Renal cortical epithelial cell (primary cell): Measurements from ENCODE around the gene PLCD3. TPM values are rescaled to one million over a fixed set of nuclear protein-coding genes. Genes with fewer than 3 reads are reported as not detected.
A peak's percentile ranks its signal among the peaks of the same experiment; 100 is the strongest.

Experiments used
- DNase-seq: peaks from one replicate; pipeline ENCODE4 v3.0.0-alpha.2; 2011; ENCODE audit warnings: low read depth
- total RNA-seq: library from RNA; depleted of rRNA; stranded (reverse); fragments of >200 nt; gene quantifications from 2 replicates; pipeline ENCODE4 v1.2.3, GENCODE V29; 2014

PLCD3 gene
- total RNA-seq, 1 donor from 2014 or later = 98.1 TPM

DNA sequence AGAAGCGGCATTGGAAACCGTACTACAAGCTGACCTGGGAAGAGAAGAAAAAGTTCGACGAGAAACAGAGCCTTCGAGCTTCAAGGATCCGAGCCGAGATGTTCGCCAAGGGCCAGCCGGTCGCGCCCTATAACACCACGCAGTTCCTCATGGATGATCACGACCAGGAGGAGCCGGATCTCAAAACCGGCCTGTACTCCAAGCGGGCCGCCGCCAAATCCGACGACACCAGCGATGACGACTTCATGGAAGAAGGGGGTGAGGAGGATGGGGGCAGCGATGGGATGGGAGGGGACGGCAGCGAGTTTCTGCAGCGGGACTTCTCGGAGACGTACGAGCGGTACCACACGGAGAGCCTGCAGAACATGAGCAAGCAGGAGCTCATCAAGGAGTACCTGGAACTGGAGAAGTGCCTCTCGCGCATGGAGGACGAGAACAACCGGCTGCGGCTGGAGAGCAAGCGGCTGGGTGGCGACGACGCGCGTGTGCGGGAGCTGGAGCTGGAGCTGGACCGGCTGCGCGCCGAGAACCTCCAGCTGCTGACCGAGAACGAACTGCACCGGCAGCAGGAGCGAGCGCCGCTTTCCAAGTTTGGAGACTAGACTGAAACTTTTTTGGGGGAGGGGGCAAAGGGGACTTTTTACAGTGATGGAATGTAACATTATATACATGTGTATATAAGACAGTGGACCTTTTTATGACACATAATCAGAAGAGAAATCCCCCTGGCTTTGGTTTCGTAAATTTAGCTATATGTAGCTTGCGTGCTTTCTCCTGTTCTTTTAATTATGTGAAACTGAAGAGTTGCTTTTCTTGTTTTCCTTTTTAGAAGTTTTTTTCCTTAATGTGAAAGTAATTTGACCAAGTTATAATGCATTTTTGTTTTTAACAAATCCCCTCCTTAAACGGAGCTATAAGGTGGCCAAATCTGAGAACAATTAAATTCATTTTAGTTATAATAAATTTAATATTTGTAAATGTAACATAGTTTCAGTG is 17.7 kb upstream of the PLCD3 start:
- peak; percentile 40 for DNase-seq

- DNase-seq = peak; percentile 55
Measured at GRCh38 chr17:45149037-45149668, 16.8 kb upstream of the PLCD3 start.

- peak; percentile 96 for DNase-seq
Measured at GRCh38 chr17:45148183-45149036, 16.1 kb upstream of the PLCD3 start, which contains the start of gene HEXIM1. Gene HEXIM1 (plus strand): TSS chr17:45148475. CDS start chr17:45149191, 716 bp downstream.

DNA sequence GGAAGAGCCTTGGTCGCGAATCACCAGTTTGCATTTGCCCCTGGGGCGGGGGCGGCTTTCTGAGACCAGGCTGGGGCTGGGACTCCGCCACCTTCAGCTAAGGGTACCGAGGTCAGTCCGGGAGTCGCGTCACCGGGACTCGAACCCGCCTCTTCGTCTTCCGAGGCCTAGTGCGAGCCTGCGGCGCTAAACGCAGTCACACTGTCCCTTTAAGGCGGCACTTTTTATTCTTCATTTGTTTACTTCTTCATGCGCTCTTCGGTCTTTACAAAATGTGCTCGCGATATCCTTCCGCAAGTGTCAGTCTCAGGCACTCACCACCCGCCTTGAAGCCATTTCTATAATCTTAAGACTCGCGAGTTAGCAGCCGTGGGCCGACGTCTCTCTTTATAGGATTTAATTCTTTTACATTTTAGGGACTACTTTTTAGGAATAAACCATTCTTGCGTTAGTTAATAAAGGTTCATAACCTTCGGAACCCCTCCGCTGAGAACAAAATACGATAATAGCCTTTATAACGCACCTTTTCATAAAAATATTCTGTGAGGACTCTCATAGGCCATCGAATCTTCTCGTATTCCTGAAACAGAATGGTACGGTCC is 15.4 kb upstream of the PLCD3 start:
- peak; percentile 93 for DNase-seq

DNA sequence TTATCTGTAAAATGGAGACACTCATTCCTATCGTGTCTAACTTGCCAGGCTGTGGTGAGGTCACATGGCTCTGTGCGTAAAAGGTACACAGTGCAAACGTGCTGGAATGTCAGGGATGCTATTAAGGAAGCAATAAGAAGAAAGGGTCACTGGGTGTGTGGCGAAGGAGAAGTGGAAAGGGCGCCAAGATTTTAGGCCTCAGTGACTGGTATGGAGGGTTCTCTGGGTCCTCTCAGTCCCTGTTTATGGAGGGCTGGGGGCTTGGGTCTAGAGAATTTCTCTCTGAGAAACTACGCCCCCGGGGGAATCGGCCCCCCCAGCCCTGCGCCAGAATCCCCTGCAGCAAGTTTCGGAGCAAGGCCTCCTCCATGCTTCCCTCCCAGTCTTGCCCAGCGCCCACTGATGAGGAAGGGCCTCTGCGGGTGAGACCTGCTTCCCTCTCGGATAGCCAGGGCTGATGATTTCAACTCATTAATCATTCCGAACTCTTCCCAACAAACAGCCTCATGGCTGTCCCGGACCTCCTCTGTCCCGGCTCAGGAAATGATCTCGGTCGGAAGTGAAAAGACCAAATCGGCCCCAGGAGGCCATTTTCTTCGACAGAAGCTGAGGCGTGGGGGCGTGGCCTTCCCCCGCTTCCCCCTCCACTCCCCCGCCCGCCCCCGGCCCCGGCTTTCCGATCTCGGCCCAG is 14.7 kb upstream of the PLCD3 start:
- peak; percentile 86 for DNase-seq

DNA sequence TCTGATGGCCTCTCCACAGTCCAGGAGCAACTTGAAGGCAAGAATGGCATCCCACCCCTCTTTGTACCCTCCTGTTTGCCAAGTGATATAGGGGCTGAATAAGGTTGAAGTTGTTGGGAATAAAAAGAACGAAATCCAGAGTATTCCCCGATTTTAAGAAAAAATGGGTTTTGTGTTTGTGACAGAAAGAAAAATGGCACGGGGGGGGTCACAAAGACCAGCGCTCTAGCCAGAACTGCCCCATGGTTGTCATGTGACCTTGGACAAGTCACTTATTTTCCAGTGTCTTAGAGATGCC is 14.2 kb upstream of the PLCD3 start:
- no peak for DNase-seq

- DNase-seq = no peak
Measured at GRCh38 chr17:45146166-45146565, 13.9 kb upstream of the PLCD3 start.

- DNase-seq = no peak
Measured at GRCh38 chr17:45145035-45145389, 12.7 kb upstream of the PLCD3 start.

GRCh38 chr17:45144199-45145034 is 12.1 kb upstream of the PLCD3 start:
- no peak for DNase-seq

DNA sequence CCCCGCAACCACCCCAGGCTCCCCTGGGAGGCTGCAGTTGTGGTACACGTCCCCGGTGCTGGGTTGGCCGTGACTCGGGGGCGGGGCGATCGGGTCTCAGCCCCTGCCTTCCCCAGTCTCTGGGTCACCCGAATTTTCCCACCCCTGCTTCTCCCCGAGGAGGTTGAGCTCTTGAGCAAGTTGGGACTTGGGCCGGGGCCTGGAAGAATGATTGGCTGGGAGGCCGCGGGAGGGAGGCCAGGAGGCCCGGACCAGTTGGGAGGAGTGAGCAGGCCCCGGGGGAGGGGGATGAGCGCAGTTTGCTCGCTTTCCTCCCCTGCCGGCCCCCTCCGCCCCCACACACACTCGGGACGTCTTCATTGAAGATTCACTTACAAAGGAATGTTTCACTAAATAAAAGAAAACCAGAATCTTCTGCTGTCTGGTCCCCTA is 11.5 kb upstream of the PLCD3 start:
- no peak for DNase-seq

DNA sequence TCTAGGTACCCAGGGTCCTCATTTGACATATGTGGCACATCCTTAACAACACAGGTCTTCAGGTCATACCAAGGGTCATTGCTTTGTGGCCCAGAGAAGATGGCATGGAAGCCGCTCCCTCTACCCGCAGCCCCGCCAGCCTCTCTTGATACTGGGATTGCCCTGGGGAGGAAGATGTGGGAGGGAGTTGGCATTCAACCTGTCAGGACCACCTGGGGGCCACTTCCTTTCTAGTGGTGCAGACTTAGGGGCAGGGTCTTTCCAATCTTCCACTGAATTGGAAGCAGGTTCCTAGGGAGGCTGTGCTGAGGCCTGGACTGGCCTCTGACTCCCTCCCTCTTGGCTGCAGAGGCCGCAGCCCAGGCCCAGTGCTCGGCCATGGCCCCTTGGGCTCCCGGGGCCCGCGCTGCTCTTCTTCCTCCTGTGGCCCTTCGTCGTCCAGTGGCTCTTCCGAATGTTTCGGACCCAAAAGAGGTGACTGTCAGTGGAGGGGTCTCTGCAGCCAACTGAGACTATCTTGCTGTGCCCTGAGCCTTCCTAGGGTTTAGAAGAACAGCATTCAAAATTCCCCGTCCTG is 10.9 kb upstream of the PLCD3 start:
- no peak for DNase-seq

GRCh38 chr17:45139533-45139920 is 7.2 kb upstream of the PLCD3 start:
- no peak for DNase-seq

DNA sequence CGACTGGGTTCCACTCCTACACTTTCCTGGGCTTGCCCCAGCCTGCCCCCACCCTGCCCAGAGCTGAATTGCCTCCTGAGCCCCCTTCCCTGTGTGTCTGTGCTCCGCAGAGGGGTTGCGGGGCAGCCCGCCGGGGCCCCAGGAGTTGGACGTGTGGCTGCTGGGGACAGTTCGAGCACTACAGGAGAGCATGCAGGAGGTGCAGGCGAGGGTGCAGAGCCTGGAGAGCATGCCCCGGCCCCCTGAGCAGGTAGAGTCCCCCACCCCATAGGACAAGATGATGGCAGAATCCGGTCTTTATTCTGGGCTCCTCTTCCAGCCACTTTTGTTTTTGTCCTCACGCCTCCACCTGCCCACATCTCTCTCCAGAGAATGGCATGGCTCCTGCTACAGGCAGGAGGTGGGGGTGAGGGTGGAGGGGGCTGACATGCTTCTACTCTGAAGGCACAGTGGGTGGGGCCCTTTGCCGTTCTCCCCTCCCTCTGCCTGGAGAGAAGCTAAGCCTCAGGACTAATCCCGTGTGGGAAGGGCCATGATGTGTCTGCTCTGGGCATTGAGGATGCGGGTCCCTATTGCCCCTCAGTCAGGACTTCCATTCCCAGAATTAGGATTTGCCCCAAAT is 6.7 kb upstream of the PLCD3 start:
- no peak for DNase-seq

DNA sequence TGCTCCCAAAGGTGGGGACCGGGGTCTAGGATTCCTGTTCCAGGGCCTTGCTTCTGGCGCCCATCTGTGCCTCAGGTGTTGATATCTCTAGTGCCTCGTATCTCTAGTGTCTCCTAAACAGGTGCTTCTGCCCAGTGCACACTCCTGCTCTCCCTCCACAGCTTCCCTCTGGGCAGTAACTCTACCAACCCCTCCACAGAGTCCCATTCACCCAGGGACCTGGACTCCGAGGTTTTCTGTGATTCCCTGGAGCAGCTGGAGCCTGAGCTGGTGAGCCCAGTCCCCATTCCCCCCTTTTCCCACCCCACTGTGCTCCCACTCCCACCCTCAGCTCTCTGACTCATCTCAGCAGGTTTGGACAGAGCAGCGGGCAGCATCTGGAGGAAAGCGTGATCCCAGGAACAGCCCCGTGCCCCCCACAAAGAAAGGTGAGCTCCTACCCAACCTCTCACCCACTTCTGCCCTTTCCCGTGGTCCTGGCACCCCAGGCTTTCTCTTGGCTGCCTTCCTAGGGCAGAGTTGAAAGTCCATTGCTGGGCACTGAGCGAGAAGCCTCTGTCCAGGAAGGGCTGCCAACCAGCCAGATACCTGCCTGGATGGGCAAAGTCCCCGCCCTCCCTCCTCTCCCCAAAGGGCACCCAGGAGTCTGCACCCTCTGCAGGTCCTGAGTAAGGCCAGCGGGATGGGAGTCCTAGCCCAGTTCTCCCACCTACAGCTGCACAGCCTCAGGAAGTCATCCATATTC is 5.4 kb upstream of the PLCD3 start:
- no peak for DNase-seq

GRCh38 chr17:45136846-45137560 is 4.7 kb upstream of the PLCD3 start:
- no peak for DNase-seq

DNA sequence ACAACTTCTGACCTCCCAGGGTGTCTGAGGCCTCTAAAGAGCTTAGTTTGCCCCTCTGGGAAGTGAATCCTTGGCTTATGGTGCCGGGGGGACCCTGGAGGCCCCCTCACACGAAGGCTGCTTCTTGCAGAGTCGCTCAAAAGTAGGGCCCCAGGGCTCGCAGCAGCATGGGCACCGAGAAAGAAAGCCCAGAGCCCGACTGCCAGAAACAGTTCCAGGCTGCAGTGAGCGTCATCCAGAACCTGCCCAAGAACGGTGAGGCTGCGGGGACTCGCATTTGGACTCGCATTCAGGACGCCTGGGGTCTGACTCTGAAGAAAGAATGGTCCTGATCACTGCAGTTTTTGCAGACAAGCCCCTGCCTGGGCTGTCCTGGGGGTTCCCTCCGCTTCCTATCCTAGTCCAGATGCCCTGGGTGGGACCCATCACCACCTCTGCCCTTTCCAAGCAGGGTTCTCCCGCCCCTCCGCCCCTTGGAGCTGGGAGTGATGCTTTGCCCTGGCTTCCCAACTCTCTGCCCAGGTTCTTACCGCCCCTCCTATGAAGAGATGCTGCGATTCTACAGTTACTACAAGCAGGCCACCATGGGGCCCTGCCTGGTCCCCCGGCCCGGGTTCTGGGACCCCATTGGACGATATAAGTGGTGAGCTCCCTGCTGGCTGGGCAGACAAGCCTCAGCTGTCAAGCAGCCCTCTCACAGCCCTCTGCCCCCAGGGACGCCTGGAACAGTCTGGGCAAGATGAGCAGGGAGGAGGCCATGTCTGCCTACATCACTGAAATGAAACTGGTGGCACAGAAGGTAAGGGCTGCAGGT is 3.9 kb upstream of the PLCD3 start:
- no peak for DNase-seq
